GM21367 (cell line): Measurements from ENCODE around the gene ASS1.
"Not testable (repeated sequence)": the region's sequence is repeated elsewhere in the genome, so short reads cannot be mapped to it uniquely, and the experiment has no call there.

ENCODE experiments used
- ATAC-seq: cut with Tn5 transposase; IDR thresholded peaks from one replicate; pipeline ENCODE4 v1.9.1; 2021; ENCODE audit not compliant: unreplicated experiment

The ASS1 gene

GRCh38 chr9:130444565-130445221 is at the start of gene ASS1:
TSS of gene ASS1 (plus strand) at chr9:130444961. CDS start at chr9:130452229, 7,268 bp downstream.
- ATAC-seq, result no peak

DNA sequence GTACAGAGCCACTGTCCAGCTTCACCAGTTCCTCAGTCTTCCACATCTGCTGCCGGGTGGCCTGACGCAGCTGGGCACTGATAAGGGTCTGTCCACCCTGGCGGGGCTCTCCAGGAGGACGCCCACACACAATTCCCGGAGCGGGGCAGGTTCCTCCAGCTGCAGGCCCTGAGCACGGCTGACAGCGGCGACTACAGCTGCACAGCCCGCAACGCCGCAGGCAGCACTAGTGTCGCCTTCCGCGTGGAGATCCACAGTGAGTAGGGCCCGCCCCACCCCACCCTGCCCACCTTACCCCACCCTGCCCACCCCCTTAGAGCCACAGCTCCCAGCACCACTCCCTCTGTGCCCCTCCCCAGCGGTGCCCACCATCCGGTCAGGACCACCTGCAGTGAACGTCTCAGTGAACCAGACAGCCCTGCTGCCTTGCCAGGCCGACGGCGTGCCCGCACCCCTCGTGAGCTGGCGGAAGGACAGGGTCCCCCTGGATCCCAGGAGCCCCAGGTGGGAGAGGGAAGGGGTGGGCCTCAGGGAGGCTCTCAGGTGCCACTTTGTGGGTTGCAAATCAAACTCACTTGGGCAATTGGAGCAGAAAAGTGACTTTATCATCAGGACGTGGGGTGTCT is 48.8 kb upstream of the ASS1 start:
- no peak for ATAC-seq

GRCh38 chr9:130396581-130396980 is 48.2 kb upstream of the ASS1 start:
- ATAC-seq, result no peak

DNA sequence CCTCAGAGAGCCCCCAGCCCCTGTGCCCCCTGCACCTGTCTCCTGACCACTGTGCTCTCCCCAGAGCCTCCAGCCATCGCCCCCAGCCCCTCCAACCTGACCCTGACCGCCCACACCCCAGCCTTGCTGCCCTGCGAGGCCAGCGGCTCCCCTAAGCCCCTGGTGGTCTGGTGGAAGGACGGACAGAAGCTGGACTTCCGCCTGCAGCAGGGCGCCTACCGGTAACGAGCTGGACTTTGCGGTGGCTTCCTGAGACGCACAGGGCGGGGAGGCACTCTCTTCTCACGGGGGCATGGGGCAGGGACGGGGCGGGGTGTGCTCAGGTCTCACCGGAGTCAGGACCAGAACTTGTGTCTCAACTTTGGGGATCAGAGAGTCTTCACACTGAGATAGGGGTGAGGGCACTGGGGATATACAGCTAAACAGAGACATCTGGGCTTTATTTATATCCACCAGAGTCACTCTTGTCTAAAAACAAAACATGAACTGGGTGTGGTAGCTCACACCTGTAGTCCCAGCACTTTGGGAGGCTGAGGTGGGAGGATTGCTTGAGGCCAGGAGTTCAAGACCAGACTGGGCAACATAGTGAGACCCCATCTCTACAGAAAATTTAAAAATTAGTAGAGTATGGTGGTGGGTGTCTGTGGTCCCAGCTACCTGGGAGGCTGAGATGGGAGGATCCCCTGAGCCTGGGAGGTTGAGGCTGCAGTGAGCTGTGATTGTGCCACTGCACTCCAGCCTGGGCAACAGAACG is 46.1 kb upstream of the ASS1 start:
- ATAC-seq, result no peak

GRCh38 chr9:130399768-130400167 is 45.0 kb upstream of the ASS1 start:
- ATAC-seq, result no peak

DNA sequence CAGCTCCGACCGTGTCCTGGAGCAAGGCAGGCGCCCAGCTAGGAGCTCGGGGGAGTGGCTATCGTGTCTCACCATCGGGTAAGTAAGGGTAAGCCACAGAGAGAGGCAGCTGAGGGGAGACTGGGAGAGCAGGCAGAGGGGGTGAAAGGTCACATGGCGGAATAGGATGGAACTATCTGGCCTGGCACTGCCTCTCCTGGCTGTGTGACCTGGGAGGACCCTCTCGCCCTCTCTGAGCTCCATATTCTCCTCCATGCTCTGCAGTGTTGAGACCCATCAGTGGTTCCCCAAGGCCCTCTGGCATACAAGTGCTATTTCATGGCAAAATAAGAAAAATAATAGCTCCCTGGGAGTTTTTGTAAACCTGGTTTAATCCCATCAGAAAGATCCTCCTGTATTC is 43.9 kb upstream of the ASS1 start:
- no peak for ATAC-seq

- not testable (repeated sequence) for ATAC-seq
Observed at GRCh38 chr9:130401742-130402141, 43.0 kb upstream of the ASS1 start.

- ATAC-seq, result no peak
Observed at GRCh38 chr9:130402243-130402642, 42.5 kb upstream of the ASS1 start.

- no peak for ATAC-seq
Observed at GRCh38 chr9:130402645-130403440, 41.9 kb upstream of the ASS1 start.

GRCh38 chr9:130405657-130406257 is 39.0 kb upstream of the ASS1 start:
- ATAC-seq, result no peak

GRCh38 chr9:130406278-130406895 is 38.4 kb upstream of the ASS1 start:
- no peak for ATAC-seq

DNA sequence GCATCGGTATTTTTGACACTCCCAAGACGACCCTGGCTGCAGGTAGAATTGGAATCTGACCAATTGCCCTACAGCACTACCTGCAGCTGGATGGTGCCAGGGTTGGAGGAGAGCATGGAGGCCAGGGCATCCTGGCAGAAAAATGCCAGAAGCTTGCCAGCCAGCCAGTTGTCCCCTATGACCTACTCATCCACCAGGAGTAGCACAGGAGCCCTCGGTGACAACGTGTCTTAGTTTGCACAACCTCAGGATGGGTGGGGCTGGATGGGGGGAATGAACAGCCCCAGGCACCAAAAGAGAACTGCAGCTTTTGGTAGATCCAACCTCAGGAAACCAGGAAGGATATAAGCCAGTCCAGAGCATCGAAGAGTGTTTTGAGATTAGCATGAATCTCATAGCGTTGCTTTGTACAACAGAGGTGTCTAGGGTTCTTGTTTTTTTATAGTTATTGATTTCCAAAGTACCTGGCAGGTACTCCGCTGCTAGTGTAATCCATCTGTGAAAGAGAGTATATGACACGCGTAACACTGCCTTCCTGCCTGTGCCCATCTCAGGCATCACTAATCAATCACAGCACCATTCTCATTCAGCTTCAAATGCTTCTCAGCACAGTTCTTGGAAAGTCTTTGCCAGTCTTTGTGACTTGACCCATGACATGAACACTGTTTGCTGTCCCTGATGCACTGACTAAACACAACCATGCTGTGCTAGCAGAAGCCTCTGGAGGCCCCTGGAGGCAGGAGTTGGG is 36.7 kb upstream of the ASS1 start:
- ATAC-seq, result no peak

GRCh38 chr9:130408669-130409068 is 36.1 kb upstream of the ASS1 start:
- no peak for ATAC-seq

- no peak for ATAC-seq
Observed at GRCh38 chr9:130409246-130409645, 35.5 kb upstream of the ASS1 start.

GRCh38 chr9:130410443-130410842 is 34.3 kb upstream of the ASS1 start:
- no peak for ATAC-seq

GRCh38 chr9:130411566-130411915 is 33.2 kb upstream of the ASS1 start:
- no peak for ATAC-seq

DNA sequence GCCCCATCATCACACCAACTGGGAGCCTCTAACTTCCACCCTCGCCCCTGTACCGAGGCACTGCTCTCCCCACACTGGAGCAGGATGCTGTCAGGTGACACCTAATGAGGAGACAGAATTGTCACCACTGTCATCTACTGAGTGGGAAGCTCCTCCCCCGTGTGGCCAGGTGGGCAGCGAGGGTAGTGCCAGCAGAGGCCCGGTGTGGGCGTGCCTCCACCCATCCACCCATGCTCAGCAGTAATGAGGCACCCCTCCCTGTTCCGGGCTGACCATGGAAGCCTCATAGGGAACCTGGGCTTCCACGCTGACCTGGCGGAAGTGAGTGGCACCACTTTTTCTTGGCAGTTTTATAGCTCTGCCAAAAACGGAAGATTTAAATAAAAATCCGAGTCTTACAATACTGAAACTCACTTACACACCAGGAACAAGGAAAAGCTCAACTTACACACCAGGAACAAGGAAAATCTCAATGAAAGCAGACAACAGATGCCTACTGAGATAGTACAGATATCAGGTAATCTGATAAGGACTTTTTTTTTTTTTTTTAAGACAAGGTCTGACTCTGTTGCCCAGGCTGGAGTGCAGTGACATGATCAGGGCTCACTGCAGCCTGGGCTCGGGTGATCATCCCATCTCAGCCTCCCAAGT is 30.6 kb upstream of the ASS1 start:
- no peak for ATAC-seq

GRCh38 chr9:130414910-130415746 is 29.6 kb upstream of the ASS1 start:
- ATAC-seq, result no peak

- no peak for ATAC-seq
Observed at GRCh38 chr9:130417602-130418001, 27.2 kb upstream of the ASS1 start.
